K562 (cell line): ENCODE results near the gene GABPB2. TPM values are rescaled to one million over a fixed set of nuclear protein-coding genes. Genes with fewer than 3 reads are reported as not detected.

Source experiments
- FOSL1 ChIP-seq: fragments of 200-800 bp; sonication (Bioruptor generic); conservative IDR thresholded peaks from 2 replicates; pipeline ENCODE4 v1.6.1; 2016; ENCODE audit warnings: missing genetic modification characterization, missing compliant biosample characterization
- NR2C2 ChIP-seq, 2 experiments: fragments of 200-800 bp in 1 of 2; sonication (Bioruptor generic) in 1 of 2; sonication (generic) in 1 of 2; formaldehyde crosslinking in 1 of 2; IDR thresholded peaks; 2 replicates each; pipeline versions ENCODE4 v1.6.1 to v1.8.0; 2016 to 2022; ENCODE audit warnings: mild to moderate bottlenecking in 1 of 2, missing compliant biosample characterization in 1 of 2, missing genetic modification characterization in 1 of 2, missing genetic modification reagents in 1 of 2
- PML ChIP-seq: IDR thresholded peaks from 2 replicates; pipeline ENCODE4 v1.6.1; 2012; ENCODE audit warnings: low read length, inconsistent platforms
- RBFOX2 ChIP-seq: fragments of 200-400 bp; formaldehyde crosslinking; IDR thresholded peaks from 2 replicates; pipeline ENCODE4 v1.6.1; 2017; ENCODE audit warnings: low read depth, mild to moderate bottlenecking, low read length, moderate library complexity
- SMARCE1 ChIP-seq: fragments of 450-650 bp; IDR thresholded peaks from 2 replicates; pipeline ENCODE4 v1.7.1; 2016; ENCODE audit warnings: mild to moderate bottlenecking
- TCF7L2 ChIP-seq: fragments of 150-350 bp; IDR thresholded peaks from 2 replicates; pipeline ENCODE4 v1.6.1; 2016; ENCODE audit warnings: low read depth, mild to moderate bottlenecking, low read length, moderate library complexity
- ZFP1 ChIP-seq: fragments of 450-650 bp; formaldehyde crosslinking; IDR thresholded peaks from 2 replicates; pipeline ENCODE4 v1.4.0; 2020; ENCODE audit warnings: mild to moderate bottlenecking, mixed read lengths
- ZNF436 ChIP-seq: fragments of 250-450, 450-650 bp; sonication (Bioruptor Pico); formaldehyde crosslinking; IDR thresholded peaks from 2 replicates; pipeline ENCODE4 v1.7.0; 2020; ENCODE audit warnings: mild to moderate bottlenecking
- polyA plus RNA-seq, 8 experiments: library from polyadenylated mRNA; depleted of rRNA in 4 of 8; stranded (reverse) in 5 of 8; unstranded in 3 of 8; fragments of >200 nt; fragmentation: Nextera tagmentation in 2 of 8; fragmentation: Illumina TruSeq in 1 of 8; extraction: Ambion mirVana in 2 of 8; extraction: Trizol in 1 of 8; gene quantifications; 2 replicates each; pipeline versions ENCODE4 v1.2.1 to v1.2.3, GENCODE V29; 2011 to 2014; ENCODE audit warnings: inconsistent platforms in 1 of 8, missing spikeins in 1 of 8
- total RNA-seq, 7 experiments: library from RNA; depleted of rRNA in 6 of 7; stranded (reverse); fragments of >200 nt in 6 of 7; fragmentation: Illumina TruSeq in 2 of 7; extraction: Trizol in 2 of 7; gene quantifications; 2 replicates each; pipeline versions ENCODE4 v1.2.1 to v1.2.3, GENCODE V29; 2011 to 2021; ENCODE audit warnings: low replicate concordance in 1 of 7
- TF ChIP-seq, protein P1 (sequence below), 2 experiments: fragments of 450-650 bp; IDR thresholded peaks; 2 replicates each; pipeline ENCODE4 v1.6.1; 2016; ENCODE audit warnings: mild to moderate bottlenecking in 2 of 2, borderline replicate concordance in 1 of 2, low read depth in 1 of 2, moderate library complexity in 1 of 2
- TF ChIP-seq, protein P2 (sequence below): fragments of 450-650 bp; IDR thresholded peaks from 2 replicates; pipeline ENCODE4 v1.7.1; 2018; ENCODE audit warnings: mild to moderate bottlenecking, low read depth; ENCODE audit not compliant: partially characterized antibody
- TF ChIP-seq, protein P3 (sequence below): conservative IDR thresholded peaks from 2 replicates; pipeline ENCODE4 v1.6.1; 2011; ENCODE audit warnings: low read depth, mild to moderate bottlenecking, low read length; ENCODE audit not compliant: control insufficient read depth
- TF ChIP-seq, protein P4 (sequence below): sonication (generic); formaldehyde crosslinking; IDR thresholded peaks from 2 replicates; pipeline ENCODE4 v1.8.1; 2023; ENCODE audit warnings: mild to moderate bottlenecking, missing genetic modification reagents

Gene GABPB2
- total and polyA plus RNA-seq, 9 of the 15 experiments (the other 6 are each of a cell fraction or from before 2014, with no cell fraction given), result 2.2 to 13.3 (median 6.1) TPM

DNA sequence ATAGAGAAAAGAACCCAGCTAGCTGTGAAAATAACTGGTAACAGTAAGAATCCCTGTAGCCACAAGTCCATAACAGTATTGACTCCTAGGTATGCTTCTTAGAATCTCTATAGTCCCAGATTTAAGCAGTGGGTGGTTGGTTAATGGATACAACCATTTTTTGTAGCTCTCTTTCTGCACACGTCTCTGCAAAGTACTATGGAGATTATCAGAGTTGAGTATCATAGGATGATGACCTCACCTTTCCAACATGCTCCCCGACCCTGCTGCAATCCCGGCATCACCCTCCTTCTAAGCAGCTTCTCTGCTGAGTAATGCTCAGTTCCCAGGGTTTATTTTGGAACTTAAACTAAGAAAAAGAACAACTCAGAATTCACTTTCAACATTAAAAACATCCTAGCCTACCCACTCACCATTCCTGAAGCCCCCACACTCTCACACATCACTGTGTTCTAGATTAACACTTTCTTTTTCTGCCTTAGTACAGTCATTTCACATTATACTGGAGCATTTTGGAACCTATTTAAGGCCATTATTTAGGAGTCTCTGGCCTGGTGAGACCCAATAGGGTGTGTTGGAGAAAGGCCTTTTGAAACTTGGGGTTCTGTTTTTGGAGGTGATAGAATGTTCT is 7.7 kb upstream of the GABPB2 start (continued):
- TF ChIP-seq, protein P1, sequence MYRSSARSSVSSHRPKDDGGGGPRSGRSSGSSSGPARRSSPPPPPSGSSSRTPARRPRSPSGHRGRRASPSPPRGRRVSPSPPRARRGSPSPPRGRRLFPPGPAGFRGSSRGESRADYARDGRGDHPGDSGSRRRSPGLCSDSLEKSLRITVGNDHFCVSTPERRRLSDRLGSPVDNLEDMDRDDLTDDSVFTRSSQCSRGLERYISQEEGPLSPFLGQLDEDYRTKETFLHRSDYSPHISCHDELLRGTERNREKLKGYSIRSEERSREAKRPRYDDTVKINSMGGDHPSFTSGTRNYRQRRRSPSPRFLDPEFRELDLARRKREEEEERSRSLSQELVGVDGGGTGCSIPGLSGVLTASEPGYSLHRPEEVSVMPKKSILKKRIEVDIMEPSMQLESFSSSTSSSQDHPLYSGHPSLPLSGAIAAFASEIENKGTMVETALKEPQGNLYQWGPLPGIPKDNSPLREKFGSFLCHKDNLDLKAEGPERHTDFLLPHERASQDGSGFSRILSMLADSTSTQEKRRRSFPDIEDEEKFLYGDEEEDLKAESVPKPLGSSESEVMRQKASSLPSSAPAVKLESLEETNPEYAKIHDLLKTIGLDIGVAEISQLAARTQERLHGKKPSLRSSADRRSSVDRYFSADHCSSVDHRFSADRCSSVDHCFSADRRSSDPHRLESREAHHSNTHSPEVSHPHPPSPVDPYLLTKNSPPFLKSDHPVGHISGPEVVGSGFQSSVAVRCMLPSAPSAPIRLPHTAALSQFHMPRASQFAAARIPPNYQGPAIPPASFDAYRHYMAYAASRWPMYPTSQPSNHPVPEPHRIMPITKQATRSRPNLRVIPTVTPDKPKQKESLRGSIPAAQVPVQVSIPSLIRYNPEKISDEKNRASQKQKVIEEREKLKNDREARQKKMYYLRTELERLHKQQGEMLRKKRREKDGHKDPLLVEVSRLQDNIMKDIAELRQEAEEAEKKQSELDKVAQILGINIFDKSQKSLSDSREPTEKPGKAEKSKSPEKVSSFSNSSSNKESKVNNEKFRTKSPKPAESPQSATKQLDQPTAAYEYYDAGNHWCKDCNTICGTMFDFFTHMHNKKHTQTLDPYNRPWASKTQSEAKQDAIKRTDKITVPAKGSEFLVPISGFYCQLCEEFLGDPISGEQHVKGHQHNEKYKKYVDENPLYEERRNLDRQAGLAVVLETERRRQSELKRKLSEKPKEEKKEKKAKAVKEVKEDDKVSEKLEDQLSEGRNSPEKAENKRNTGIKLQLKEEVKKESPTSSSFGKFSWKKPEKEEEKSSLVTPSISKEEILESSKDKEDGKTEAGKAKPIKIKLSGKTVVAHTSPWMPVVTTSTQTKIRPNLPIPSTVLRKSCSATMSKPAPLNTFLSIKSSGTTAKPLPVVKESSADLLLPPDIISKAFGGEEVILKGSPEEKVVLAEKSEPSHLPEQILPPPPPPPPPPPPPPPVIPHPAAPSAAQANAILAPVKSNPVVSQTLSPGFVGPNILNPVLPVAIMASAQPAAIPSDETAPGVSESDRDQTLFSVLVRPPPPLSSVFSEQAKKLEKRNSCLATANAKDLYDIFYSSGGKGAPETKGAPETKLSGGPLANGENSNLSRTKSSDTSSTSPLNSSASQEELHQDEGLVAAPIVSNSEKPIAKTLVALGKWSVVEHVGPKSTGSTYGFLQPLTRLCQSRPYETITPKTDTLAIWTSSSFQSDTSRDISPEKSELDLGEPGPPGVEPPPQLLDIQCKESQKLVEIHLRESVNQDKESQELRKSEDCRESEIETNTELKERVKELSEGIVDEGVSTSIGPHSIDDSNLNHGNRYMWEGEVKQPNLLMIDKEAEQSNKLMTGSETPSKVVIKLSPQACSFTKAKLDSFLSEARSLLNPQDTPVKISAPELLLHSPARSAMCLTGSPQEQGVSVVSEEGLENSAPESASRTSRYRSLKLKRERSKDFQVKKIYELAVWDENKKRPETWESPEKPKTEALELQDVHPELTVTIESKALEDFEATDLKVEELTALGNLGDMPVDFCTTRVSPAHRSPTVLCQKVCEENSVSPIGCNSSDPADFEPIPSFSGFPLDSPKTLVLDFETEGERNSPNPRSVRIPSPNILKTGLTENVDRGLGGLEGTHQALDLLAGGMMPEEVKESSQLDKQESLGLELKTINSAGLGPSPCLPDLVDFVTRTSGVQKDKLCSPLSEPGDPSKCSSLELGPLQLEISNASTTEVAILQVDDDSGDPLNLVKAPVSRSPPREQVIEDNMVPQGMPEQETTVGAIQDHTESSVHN (IDR thresholded peaks at IDR 0.05; ENCODE audit: borderline replicate concordance in 1 of 2, low read depth in 1 of 2), result no peak
- TF ChIP-seq RBFOX2, result no peak
- no peak for TF ChIP-seq ZNF436
- TF ChIP-seq PML, result no peak
- TF ChIP-seq NR2C2 (CRISPR knock-in tag; IDR thresholded peaks at IDR 0.05), result no peak
- peak; percentile 83 for TF ChIP-seq NR2C2 (tag; IDR thresholded peaks at IDR 0.05)
- peak; percentile 80 for TF ChIP-seq FOSL1
- peak; percentile 75; the same call in 1 of the 2 replicates for TF ChIP-seq SMARCE1
- TF ChIP-seq, protein P2, sequence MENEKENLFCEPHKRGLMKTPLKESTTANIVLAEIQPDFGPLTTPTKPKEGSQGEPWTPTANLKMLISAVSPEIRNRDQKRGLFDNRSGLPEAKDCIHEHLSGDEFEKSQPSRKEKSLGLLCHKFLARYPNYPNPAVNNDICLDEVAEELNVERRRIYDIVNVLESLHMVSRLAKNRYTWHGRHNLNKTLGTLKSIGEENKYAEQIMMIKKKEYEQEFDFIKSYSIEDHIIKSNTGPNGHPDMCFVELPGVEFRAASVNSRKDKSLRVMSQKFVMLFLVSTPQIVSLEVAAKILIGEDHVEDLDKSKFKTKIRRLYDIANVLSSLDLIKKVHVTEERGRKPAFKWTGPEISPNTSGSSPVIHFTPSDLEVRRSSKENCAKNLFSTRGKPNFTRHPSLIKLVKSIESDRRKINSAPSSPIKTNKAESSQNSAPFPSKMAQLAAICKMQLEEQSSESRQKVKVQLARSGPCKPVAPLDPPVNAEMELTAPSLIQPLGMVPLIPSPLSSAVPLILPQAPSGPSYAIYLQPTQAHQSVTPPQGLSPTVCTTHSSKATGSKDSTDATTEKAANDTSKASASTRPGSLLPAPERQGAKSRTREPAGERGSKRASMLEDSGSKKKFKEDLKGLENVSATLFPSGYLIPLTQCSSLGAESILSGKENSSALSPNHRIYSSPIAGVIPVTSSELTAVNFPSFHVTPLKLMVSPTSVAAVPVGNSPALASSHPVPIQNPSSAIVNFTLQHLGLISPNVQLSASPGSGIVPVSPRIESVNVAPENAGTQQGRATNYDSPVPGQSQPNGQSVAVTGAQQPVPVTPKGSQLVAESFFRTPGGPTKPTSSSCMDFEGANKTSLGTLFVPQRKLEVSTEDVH, result no peak
- TF ChIP-seq TCF7L2, result no peak
- TF ChIP-seq, protein P3, sequence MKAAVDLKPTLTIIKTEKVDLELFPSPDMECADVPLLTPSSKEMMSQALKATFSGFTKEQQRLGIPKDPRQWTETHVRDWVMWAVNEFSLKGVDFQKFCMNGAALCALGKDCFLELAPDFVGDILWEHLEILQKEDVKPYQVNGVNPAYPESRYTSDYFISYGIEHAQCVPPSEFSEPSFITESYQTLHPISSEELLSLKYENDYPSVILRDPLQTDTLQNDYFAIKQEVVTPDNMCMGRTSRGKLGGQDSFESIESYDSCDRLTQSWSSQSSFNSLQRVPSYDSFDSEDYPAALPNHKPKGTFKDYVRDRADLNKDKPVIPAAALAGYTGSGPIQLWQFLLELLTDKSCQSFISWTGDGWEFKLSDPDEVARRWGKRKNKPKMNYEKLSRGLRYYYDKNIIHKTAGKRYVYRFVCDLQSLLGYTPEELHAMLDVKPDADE, result no peak
- TF ChIP-seq, protein P4, sequence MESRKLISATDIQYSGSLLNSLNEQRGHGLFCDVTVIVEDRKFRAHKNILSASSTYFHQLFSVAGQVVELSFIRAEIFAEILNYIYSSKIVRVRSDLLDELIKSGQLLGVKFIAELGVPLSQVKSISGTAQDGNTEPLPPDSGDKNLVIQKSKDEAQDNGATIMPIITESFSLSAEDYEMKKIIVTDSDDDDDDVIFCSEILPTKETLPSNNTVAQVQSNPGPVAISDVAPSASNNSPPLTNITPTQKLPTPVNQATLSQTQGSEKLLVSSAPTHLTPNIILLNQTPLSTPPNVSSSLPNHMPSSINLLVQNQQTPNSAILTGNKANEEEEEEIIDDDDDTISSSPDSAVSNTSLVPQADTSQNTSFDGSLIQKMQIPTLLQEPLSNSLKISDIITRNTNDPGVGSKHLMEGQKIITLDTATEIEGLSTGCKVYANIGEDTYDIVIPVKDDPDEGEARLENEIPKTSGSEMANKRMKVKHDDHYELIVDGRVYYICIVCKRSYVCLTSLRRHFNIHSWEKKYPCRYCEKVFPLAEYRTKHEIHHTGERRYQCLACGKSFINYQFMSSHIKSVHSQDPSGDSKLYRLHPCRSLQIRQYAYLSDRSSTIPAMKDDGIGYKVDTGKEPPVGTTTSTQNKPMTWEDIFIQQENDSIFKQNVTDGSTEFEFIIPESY (CRISPR knock-in tag), result no peak
- TF ChIP-seq ZFP1, result no peak
